GM12878 (cell line): Measurements from ENCODE around the gene LMTK3. TPM values are rescaled to one million over a fixed set of nuclear protein-coding genes. Genes with fewer than 3 reads are reported as not detected.

Experiments
- ATAC-seq: fragments of 200-7000 bp; cut with Tn5 transposase; 3 replicates; pipeline ENCODE4 v1.9.1; 2020; ENCODE audit warnings: mild to moderate bottlenecking, moderate library complexity
- BruUV-seq: library from RNA; stranded (reverse); fragments of 400-500 nt; replicated peaks from 2 replicates; lab custom pipeline; 2021; lab: Mats Ljungman, UMichigan
- CTCF ChIA-PET: fragments of 300-600 bp; sonication (Branson Sonifier 250); formaldehyde crosslinking; extraction: SDS; loops from one replicate; lab custom pipeline; 2021; ENCODE audit warnings: inconsistent platforms; lab: Yijun Ruan, JAX
- POLR2A ChIA-PET: fragments of 350-600 bp; formaldehyde crosslinking; extraction: SDS; loops from one replicate; lab custom pipeline; 2021; ENCODE audit warnings: inconsistent platforms; lab: Charles Lee
- RAD21 ChIA-PET: fragments of 300-600 bp; sonication (Branson Sonifier 250); formaldehyde crosslinking; loops from one replicate; lab custom pipeline; 2023; ENCODE audit warnings: antibody characterized with exemption; ENCODE audit not compliant: unreplicated experiment; lab: Charles Lee
- SMC1A ChIA-PET: fragments of 300-600 bp; sonication (Branson Sonifier 250); formaldehyde crosslinking; loops from one replicate; lab custom pipeline; 2023; ENCODE audit not compliant: unreplicated experiment, uncharacterized antibody; lab: Charles Lee
- DNase-seq: peaks from one replicate; pipeline ENCODE4 v3.0.0-alpha.2; 2011; ENCODE audit warnings: low read depth, low spot score
- FAIRE-seq: peaks from 3 replicates; lab custom pipeline; 2011; peaks lifted over from hg19 to GRCh38; lab: Jason Lieb, UNC
- H2AFZ ChIP-seq: 2 replicates; pipeline ENCODE4 v1.6.0; 2011; ENCODE audit warnings: low read depth, low read length, control low read depth; ENCODE audit not compliant: control insufficient read depth
- H3K27ac ChIP-seq: 2 replicates; pipeline ENCODE4 v1.5.1; 2011; ENCODE audit warnings: control low read depth; ENCODE audit not compliant: control insufficient read depth, insufficient read depth
- H3K27me3 ChIP-seq, 2 experiments: replicated peaks in 1 of 2; 2 replicates each; pipeline versions ENCODE4 v1.6.0 to v1.6.1; 2011; ENCODE audit warnings: low read length in 1 of 2; ENCODE audit not compliant: control insufficient read depth in 2 of 2, insufficient read depth in 2 of 2
- H3K36me3 ChIP-seq, 2 experiments: 2 replicates each; pipeline ENCODE4 v1.5.1; 2011; ENCODE audit warnings: low read length in 1 of 2; ENCODE audit not compliant: control insufficient read depth in 2 of 2, insufficient read depth in 2 of 2
- H3K4me1 ChIP-seq: 2 replicates; pipeline ENCODE4 v1.6.1; 2011; ENCODE audit warnings: mild to moderate bottlenecking, low read length, moderate library complexity, mixed read lengths; ENCODE audit not compliant: control insufficient read depth, insufficient read depth
- H3K4me2 ChIP-seq: 2 replicates; pipeline ENCODE4 v1.6.0; 2011; ENCODE audit warnings: control low read depth; ENCODE audit not compliant: control insufficient read depth, insufficient read depth
- H3K4me3 ChIP-seq: fragments of 200-600 bp; sonication (generic); 2 replicates; pipeline ENCODE4 v1.5.1; 2016
- H3K79me2 ChIP-seq: 2 replicates; pipeline ENCODE4 v1.6.0; 2011; ENCODE audit warnings: low read length; ENCODE audit not compliant: control insufficient read depth, insufficient read depth
- H3K9ac ChIP-seq: 2 replicates; pipeline ENCODE4 v1.8.0; 2011; ENCODE audit warnings: low read length, control low read depth, mixed read lengths; ENCODE audit not compliant: control insufficient read depth, insufficient read depth
- H3K9me3 ChIP-seq: replicated peaks from 3 replicates; pipeline ENCODE4 v1.5.1; 2011; ENCODE audit warnings: mild to moderate bottlenecking, low read length; ENCODE audit not compliant: control insufficient read depth, insufficient read depth
- H4K20me1 ChIP-seq: 2 replicates; pipeline ENCODE4 v1.6.0; 2011; ENCODE audit not compliant: control insufficient read depth, insufficient read depth
- BCLAF1 ChIP-seq: fragments of 450-650 bp; IDR thresholded peaks from 2 replicates; pipeline ENCODE4 v1.6.1; 2017; ENCODE audit warnings: antibody characterized with exemption, mild to moderate bottlenecking, moderate library complexity
- CEBPZ ChIP-seq: fragments of 150-350 bp; IDR thresholded peaks from 2 replicates; pipeline ENCODE4 v1.6.1; 2016; ENCODE audit warnings: low read depth, low read length
- ZNF24 ChIP-seq: fragments of 450-650 bp; IDR thresholded peaks from 2 replicates; pipeline ENCODE4 v1.6.1; 2017; ENCODE audit warnings: antibody characterized with exemption, mild to moderate bottlenecking
- WGBS: methylation state at CpG from one replicate; pipeline ENCODE4 v1.1.6; 2016; ENCODE audit warnings: low lambda C conversion rate; ENCODE audit not compliant: insufficient replicate concordance, insufficient coverage; ENCODE audit errors: missing lambda C conversion rate; 5-methylcytosine and 5-hydroxymethylcytosine counted together
- in situ Hi-C: fragments of 300-500 bp; cut with MboI; formaldehyde crosslinking; loops from 9 replicates; pipeline ENCODE4 v1.14.3; 2018; ENCODE audit warnings: mixed read lengths
- intact Hi-C: fragments of 100-400 bp; cut with micrococcal nuclease; formaldehyde crosslinking; loops from one replicate; pipeline ENCODE4 v1.14.2; 2022; ENCODE audit not compliant: unreplicated experiment
- polyA plus RNA-seq, 11 experiments: library from polyadenylated mRNA; depleted of rRNA in 4 of 11; unstranded in 6 of 11; stranded (reverse) in 5 of 11; fragments of >200 nt; fragmentation: Nextera tagmentation in 4 of 11; fragmentation: Illumina TruSeq in 1 of 11; extraction: Ambion mirVana in 4 of 11; extraction: Trizol in 1 of 11; gene quantifications; 1 replicate in 1 of 11; 2 replicates in 10 of 11; pipeline versions ENCODE4 v1.2.1 to v1.2.3, GENCODE V29; 2011 to 2016; ENCODE audit warnings: inconsistent platforms in 2 of 11, missing spikeins in 2 of 11, low read depth in 1 of 11
- total RNA-seq, 4 experiments: library from RNA; depleted of rRNA in 3 of 4; stranded (reverse); fragments of >200 nt in 3 of 4; fragmentation: Illumina TruSeq in 1 of 4; extraction: Trizol in 1 of 4; gene quantifications; 2 replicates each; pipeline versions ENCODE4 v1.2.1 to v1.2.3, GENCODE V29; 2013 to 2021

LMTK3 gene
- total and polyA plus RNA-seq, 10 of the 15 experiments (the other 5 are each of a cell fraction or from before 2014, with no cell fraction given), result under 0.01 to 0.28 (median 0.04) TPM; not detected in 3

GRCh38 chr19:48518207-48518606 lies 6.6 kb upstream of the LMTK3 start:
- Histone ChIP-seq H3K4me1 (peaks cover 13% of the 10 kb centered on the region), H3K9me3 (no peaks in the 10 kb centered on the region), H3K9ac (no peak overlapping the region), H3K27ac (no peak overlapping the region), H3K79me2 (no peaks in the 10 kb centered on the region), H2AFZ (no peak overlapping the region), H3K4me2 (no peak overlapping the region), H3K4me3 (no peak overlapping the region), H3K27me3 (no peaks in the 10 kb centered on the region), H3K36me3 (no peaks in the 10 kb centered on the region), H4K20me1 (no peaks in the 10 kb centered on the region)
- intact Hi-C loops (no loop called here), in situ Hi-C loops (no loop called here)
- no peak for ATAC-seq
- TF ChIP-seq ZNF24 (peak; percentile 82), BCLAF1 (no peak)
- ChIA-PET POLR2A (no interaction called here), CTCF (interaction anchor here (1.1 to 3.2 kb wide), 2 partner anchors 28 to 66 kb away, joined by 3 to 8 read pairs; no protein-coding TSS in a partner anchor), SMC1A (interaction anchor here (0.6 kb wide), 1 partner anchor 40 kb away, joined by 3 read pairs; no protein-coding TSS in a partner anchor), RAD21 (no interaction called here)
- WGBS, result 86% methylated on average over 3 of the region's 3 CpGs
- DNase-seq, result no peak
- FAIRE-seq, result no peak
- no TSS peak for BruUV-seq

GRCh38 chr19:48516536-48516935 lies 4.9 kb upstream of the LMTK3 start:
- SMC1A ChIA-PET, result no interaction called here
- DNase-seq (no peak), FAIRE-seq (no peak), ATAC-seq (no peak)
- Histone ChIP-seq H3K27me3 (peaks cover 2 to 4% of the 10 kb centered on the region in 2 experiments; a peak in 3 of 4 replicates), H3K4me3 (no peak overlapping the region), H3K9ac (no peak overlapping the region), H3K79me2 (no peaks in the 10 kb centered on the region), H3K36me3 (no peaks in the 10 kb centered on the region), H4K20me1 (no peaks in the 10 kb centered on the region; the same call in 1 of the 2 replicates), H3K9me3 (no peaks in the 10 kb centered on the region), H3K4me2 (no peak overlapping the region), H3K4me1 (peaks cover 18% of the 10 kb centered on the region), H3K27ac (no peak overlapping the region), H2AFZ (no peak overlapping the region)
- BruUV-seq, result no TSS peak
- in situ Hi-C loops, result no loop called here
- 57% methylated on average over 8 of the region's 8 CpGs for WGBS
- RAD21 ChIA-PET, result interaction anchor here (1.1 kb wide), 1 partner anchor 11 kb away, joined by 3 read pairs; no protein-coding TSS in a partner anchor
- CTCF ChIA-PET, result interaction anchor here (1.4 to 3.2 kb wide), 2 partner anchors 10 to 27 kb away, joined by 3 to 8 read pairs; no protein-coding TSS in a partner anchor
- intact Hi-C loops, result no loop called here
- POLR2A ChIA-PET, result no interaction called here
- TF ChIP-seq CEBPZ, result no peak
